ENCODE measurements around the gene TEAD3. TPM values are rescaled to one million over a fixed set of nuclear protein-coding genes. Genes with fewer than 3 reads are reported as not detected.

The TEAD3 gene
- total and polyA plus RNA-seq, 12 donors, result 27.9 to 54.4 (median 34.4) TPM

DNA sequence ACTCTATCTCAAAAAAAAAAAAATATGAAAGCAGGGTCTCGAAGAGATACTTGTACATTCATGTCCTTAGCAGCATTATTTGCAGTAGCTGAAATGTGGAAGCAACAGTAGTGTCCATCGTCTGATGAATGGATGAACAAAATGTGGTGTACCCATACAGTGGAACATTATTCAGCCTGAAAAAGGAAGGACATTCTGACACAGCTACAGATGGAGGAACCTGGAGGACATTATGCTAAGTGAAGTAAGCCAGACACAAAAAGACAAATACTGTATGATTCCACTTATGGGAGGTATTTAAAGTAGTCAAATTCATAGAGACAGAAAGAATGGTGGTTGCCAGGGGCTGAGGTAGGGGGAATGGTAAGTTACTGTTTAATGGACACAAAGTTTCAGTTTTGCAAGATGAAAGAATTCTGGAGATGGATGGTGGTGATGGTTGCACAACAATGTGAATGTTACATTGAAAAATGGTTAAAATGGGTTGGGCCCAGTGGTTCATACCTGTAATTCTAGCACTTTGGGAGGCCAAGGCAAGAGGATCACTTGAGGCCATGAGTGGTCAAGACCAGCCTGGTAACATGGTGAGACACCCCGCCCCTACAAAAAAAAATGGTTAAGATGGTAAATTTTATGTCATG, 27.6 kb upstream of the TEAD3 start:
- H3K9me3 ChIP-seq, result no peaks in the 10 kb centered on the region
- intact Hi-C loops (cut with DNase I), result loop anchor here in 6 of 10 donors (5.0 to 10.0 kb wide), 7 partner anchors 50 to 570 kb away; partner anchors contain the start of gene ARMC12 (in 3 of the 6)
- TF ChIP-seq, protein P1, sequence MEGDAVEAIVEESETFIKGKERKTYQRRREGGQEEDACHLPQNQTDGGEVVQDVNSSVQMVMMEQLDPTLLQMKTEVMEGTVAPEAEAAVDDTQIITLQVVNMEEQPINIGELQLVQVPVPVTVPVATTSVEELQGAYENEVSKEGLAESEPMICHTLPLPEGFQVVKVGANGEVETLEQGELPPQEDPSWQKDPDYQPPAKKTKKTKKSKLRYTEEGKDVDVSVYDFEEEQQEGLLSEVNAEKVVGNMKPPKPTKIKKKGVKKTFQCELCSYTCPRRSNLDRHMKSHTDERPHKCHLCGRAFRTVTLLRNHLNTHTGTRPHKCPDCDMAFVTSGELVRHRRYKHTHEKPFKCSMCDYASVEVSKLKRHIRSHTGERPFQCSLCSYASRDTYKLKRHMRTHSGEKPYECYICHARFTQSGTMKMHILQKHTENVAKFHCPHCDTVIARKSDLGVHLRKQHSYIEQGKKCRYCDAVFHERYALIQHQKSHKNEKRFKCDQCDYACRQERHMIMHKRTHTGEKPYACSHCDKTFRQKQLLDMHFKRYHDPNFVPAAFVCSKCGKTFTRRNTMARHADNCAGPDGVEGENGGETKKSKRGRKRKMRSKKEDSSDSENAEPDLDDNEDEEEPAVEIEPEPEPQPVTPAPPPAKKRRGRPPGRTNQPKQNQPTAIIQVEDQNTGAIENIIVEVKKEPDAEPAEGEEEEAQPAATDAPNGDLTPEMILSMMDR (IDR thresholded peaks at IDR 0.05), result no peak
- no peak for DNase-seq
- no peaks in the 10 kb centered on the region for H3K36me3 ChIP-seq
- H3K4me1 ChIP-seq, result peaks cover 0 to 10% (median 0%) of the 10 kb centered on the region in 9 donors
- peaks cover 0 to 5% (median 0%) of the 10 kb centered on the region in 7 donors for H3K27me3 ChIP-seq
- no peak overlapping the region for H3K27ac ChIP-seq
- no peak overlapping the region for H3K4me3 ChIP-seq
- WGBS, 2 donors, result 92% methylated on average over 3 of the region's 3 CpGs
- no peak for ATAC-seq

DNA sequence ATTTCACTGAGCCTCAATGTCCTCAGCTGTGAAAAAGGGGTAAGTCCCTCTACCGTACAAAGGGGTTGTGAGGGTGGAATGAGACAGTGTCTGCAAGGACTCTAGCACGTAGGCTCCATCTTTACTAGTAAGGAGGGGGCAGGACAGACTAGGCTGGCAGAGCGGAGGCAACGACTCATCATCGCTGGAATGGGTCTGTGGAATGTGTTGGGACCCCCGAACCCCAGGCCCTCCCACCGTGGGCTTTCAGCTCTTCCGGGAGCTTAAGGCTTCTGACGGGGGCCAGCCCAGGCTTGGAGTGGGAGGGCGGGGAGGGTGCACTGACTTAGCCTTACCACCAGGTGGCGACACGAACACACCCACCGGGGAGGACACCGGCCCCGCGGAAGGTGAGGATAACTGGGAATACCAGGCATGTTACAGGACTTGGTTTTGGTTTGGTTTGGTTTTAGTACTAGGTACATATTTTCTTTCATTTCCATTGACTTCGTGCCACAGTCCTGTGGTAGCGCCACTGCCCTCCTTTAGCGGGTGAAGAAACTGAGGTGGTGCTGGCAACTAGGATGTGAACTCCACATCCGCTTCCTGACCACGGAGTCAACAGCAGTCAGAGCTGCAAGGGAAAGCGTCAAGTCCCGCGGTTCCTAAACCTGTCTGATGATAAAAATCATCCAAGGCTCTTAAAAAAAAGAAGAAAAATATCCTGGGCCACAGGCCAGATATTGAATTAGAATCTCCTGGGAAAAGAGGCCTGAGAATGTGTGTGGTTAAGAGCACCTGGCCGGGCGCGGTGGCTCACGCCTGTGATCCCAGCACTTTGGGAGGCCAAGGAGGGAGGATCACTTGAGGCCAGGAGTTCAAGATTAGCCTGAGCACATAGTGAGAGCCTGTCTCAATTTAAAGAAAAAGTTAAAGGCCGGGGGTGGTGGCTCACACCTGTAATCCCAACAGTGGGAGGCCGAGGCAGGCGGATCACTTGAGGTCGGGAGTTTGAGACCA, 26.1 kb upstream of the TEAD3 start:
- DNase-seq, result peak; percentile 65 to 72

DNA sequence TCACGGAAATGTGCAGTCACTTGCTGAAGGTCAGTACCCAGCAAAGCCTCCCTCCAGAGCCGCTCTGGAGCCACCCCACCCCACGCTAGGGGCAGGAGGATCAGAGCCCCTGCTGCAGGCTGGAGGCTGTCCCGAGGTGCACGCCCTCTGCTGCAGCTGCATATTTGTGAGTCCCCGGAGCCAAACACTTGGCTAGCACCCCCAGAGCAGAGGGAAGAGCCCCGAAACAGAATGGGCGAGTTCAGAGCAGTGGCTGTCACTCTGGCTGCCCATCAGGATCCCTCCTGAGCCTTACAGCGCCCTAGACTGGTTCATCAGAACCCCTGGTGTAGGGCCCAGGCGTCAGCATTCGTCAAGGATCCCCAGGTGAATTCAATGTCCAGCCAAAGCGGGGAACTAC, 25.3 kb upstream of the TEAD3 start:
- 74 to 80% methylated on average over 12 of the region's 12 CpGs for WGBS, 2 donors
- ATAC-seq (no peak), DNase-seq (no peak)
- H3K9me3 ChIP-seq, result no peaks in the 10 kb centered on the region
- H3K4me3 ChIP-seq, result no peak overlapping the region
- TF ChIP-seq, protein P1 (IDR thresholded peaks at IDR 0.05), result no peak
- H3K27ac ChIP-seq, result no peak overlapping the region
- intact Hi-C loops (cut with DNase I), result loop anchor here in 9 of 10 donors (1.0 to 10.0 kb wide), 9 partner anchors 53 to 573 kb away; partner anchors contain the start of gene ARMC12 (in 7 of the 9)
- H3K36me3 ChIP-seq, result no peaks in the 10 kb centered on the region
- H3K27me3 ChIP-seq, result no peaks in the 10 kb centered on the region
- peaks cover 0 to 10% (median 0%) of the 10 kb centered on the region in 9 donors for H3K4me1 ChIP-seq

More for the DNA sequence above, 26.1 kb upstream of the TEAD3 start:
- no peaks in the 10 kb centered on the region for H3K9me3 ChIP-seq
- no peaks in the 10 kb centered on the region for H3K36me3 ChIP-seq
- TF ChIP-seq, protein P1 (IDR thresholded peaks at IDR 0.05), result peak; percentile 87 to 99 (median 98)
- peak; percentile 82 to 95 (median 92) for ATAC-seq
- H3K4me3 ChIP-seq, result peak overlapping the region in 6 of 10 donors; percentile 23 to 43 (median 36)
- intact Hi-C loops (cut with DNase I), result loop anchor here (1.0 to 10.0 kb wide), 9 partner anchors 52 to 572 kb away; partner anchors contain the start of gene ARMC12 (in 10 of the 10)
- H3K4me1 ChIP-seq, result peaks cover 0 to 10% (median 0%) of the 10 kb centered on the region in 9 donors
- peak overlapping the region in 1 of 10 donors; percentile 3 for H3K27ac ChIP-seq
- 32 to 35% methylated on average over 32 of the region's 32 CpGs for WGBS, 2 donors
- no peaks in the 10 kb centered on the region for H3K27me3 ChIP-seq

- WGBS, 2 donors, result 87 to 88% methylated on average over 4 of the region's 4 CpGs
- no peak for DNase-seq
- H3K4me3 ChIP-seq, result no peak overlapping the region
Measured at GRCh38 chr6:35521235-35521634, 24.4 kb upstream of the TEAD3 start.

More at GRCh38 chr6:35521235-35521634, 24.4 kb upstream of the TEAD3 start:
- intact Hi-C loops (cut with DNase I), result loop anchor here in 6 of 10 donors (5.0 to 10.0 kb wide), 7 partner anchors 54 to 574 kb away; partner anchors contain the start of gene ARMC12 (in 3 of the 6)
- no peaks in the 10 kb centered on the region for H3K27me3 ChIP-seq
- H3K27ac ChIP-seq, result no peak overlapping the region
- peaks cover 0 to 10% (median 0%) of the 10 kb centered on the region in 9 donors for H3K4me1 ChIP-seq
- TF ChIP-seq, protein P1 (IDR thresholded peaks at IDR 0.05), result no peak
- H3K9me3 ChIP-seq, result no peaks in the 10 kb centered on the region
- H3K36me3 ChIP-seq, result no peaks in the 10 kb centered on the region
- no peak for ATAC-seq

Measured in heart right ventricle (tissue), 16 donors.